Measurements from ENCODE around the gene ACAP3. TPM values are rescaled to one million over a fixed set of nuclear protein-coding genes. Genes with fewer than 3 reads are reported as not detected.

ACAP3 gene
- total RNA-seq, 1 experiment from 2014 or later, result 42.2 TPM

DNA sequence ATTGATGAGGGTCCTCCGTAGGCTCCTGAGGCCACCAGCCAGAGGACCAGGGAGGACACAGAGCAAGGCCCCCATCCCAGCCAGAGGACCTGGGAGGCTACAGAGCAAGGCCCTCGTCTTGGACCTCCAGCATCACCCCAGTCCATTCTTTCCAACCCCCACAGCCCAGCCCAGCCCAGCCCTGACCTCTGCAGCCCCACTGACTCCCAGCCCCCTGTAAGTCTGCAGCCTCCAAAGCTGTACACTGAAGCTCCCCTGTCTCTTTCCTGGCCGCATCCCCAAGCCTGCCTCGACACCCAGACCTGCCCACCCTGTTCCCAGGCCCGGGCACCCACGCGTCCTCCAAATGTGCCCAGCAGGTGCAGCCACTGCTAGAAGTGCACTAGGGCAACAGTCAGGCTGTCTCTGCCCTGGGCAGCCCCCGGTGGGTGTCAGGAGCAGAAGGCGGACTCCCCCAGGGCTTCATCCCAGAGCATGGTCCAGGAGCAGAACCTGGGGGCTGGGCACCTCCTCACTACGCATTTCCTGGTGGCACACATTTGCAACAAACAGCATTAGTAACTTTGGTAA is 39.4 kb upstream of the ACAP3 start:
- POLR2A ChIA-PET, result interaction anchor here (0.6 to 1.8 kb wide), 2 partner anchors 9 to 269 kb away, joined by 3 to 5 read pairs; no protein-coding TSS in a partner anchor
- TF ChIP-seq GABPB1 (CRISPR knock-in tag; IDR thresholded peaks at IDR 0.05), result no peak
- TF ChIP-seq, protein P1, sequence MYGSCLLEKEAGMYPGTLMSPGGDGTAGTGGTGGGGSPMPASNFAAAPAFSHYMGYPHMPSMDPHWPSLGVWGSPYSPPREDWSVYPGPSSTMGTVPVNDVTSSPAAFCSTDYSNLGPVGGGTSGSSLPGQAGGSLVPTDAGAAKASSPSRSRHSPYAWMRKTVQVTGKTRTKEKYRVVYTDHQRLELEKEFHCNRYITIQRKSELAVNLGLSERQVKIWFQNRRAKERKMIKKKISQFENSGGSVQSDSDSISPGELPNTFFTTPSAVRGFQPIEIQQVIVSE (CRISPR knock-in tag; IDR thresholded peaks at IDR 0.05; ENCODE audit: borderline replicate concordance), result no peak
- TF ChIP-seq, protein P2, sequence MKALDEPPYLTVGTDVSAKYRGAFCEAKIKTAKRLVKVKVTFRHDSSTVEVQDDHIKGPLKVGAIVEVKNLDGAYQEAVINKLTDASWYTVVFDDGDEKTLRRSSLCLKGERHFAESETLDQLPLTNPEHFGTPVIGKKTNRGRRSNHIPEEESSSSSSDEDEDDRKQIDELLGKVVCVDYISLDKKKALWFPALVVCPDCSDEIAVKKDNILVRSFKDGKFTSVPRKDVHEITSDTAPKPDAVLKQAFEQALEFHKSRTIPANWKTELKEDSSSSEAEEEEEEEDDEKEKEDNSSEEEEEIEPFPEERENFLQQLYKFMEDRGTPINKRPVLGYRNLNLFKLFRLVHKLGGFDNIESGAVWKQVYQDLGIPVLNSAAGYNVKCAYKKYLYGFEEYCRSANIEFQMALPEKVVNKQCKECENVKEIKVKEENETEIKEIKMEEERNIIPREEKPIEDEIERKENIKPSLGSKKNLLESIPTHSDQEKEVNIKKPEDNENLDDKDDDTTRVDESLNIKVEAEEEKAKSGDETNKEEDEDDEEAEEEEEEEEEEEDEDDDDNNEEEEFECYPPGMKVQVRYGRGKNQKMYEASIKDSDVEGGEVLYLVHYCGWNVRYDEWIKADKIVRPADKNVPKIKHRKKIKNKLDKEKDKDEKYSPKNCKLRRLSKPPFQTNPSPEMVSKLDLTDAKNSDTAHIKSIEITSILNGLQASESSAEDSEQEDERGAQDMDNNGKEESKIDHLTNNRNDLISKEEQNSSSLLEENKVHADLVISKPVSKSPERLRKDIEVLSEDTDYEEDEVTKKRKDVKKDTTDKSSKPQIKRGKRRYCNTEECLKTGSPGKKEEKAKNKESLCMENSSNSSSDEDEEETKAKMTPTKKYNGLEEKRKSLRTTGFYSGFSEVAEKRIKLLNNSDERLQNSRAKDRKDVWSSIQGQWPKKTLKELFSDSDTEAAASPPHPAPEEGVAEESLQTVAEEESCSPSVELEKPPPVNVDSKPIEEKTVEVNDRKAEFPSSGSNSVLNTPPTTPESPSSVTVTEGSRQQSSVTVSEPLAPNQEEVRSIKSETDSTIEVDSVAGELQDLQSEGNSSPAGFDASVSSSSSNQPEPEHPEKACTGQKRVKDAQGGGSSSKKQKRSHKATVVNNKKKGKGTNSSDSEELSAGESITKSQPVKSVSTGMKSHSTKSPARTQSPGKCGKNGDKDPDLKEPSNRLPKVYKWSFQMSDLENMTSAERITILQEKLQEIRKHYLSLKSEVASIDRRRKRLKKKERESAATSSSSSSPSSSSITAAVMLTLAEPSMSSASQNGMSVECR (CRISPR knock-in tag; IDR thresholded peaks at IDR 0.05; ENCODE audit: borderline replicate concordance), result no peak
- TF ChIP-seq NFATC4 (CRISPR knock-in tag; IDR thresholded peaks at IDR 0.05), result no peak
- TF ChIP-seq SMAD3 (CRISPR knock-in tag; IDR thresholded peaks at IDR 0.05; ENCODE audit: borderline replicate concordance), result no peak
- TF ChIP-seq ZNF232 (CRISPR knock-in tag; IDR thresholded peaks at IDR 0.05), result no peak
- TF ChIP-seq, protein P3, sequence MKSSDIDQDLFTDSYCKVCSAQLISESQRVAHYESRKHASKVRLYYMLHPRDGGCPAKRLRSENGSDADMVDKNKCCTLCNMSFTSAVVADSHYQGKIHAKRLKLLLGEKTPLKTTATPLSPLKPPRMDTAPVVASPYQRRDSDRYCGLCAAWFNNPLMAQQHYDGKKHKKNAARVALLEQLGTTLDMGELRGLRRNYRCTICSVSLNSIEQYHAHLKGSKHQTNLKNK (CRISPR knock-in tag; IDR thresholded peaks at IDR 0.05), result no peak
- no peak for TF ChIP-seq FOXP1 (CRISPR knock-in tag; IDR thresholded peaks at IDR 0.05; ENCODE audit: borderline replicate concordance)
- TF ChIP-seq, protein P4, sequence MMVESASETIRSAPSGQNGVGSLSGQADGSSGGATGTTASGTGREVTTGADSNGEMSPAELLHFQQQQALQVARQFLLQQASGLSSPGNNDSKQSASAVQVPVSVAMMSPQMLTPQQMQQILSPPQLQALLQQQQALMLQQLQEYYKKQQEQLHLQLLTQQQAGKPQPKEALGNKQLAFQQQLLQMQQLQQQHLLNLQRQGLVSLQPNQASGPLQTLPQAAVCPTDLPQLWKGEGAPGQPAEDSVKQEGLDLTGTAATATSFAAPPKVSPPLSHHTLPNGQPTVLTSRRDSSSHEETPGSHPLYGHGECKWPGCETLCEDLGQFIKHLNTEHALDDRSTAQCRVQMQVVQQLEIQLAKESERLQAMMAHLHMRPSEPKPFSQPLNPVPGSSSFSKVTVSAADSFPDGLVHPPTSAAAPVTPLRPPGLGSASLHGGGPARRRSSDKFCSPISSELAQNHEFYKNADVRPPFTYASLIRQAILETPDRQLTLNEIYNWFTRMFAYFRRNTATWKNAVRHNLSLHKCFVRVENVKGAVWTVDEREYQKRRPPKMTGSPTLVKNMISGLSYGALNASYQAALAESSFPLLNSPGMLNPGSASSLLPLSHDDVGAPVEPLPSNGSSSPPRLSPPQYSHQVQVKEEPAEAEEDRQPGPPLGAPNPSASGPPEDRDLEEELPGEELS (CRISPR knock-in tag; IDR thresholded peaks at IDR 0.05), result no peak
- no peak for TF ChIP-seq TP53 (CRISPR knock-in tag; IDR thresholded peaks at IDR 0.05)
- TF ChIP-seq TCF7 (CRISPR knock-in tag; IDR thresholded peaks at IDR 0.05; ENCODE audit: low read depth), result no peak
- TF ChIP-seq TEAD4 (CRISPR knock-in tag; IDR thresholded peaks at IDR 0.05), result no peak
- TF ChIP-seq ZNF317 (CRISPR knock-in tag; IDR thresholded peaks at IDR 0.05; ENCODE audit: borderline replicate concordance, low read depth), result no peak
- TF ChIP-seq, protein P5, sequence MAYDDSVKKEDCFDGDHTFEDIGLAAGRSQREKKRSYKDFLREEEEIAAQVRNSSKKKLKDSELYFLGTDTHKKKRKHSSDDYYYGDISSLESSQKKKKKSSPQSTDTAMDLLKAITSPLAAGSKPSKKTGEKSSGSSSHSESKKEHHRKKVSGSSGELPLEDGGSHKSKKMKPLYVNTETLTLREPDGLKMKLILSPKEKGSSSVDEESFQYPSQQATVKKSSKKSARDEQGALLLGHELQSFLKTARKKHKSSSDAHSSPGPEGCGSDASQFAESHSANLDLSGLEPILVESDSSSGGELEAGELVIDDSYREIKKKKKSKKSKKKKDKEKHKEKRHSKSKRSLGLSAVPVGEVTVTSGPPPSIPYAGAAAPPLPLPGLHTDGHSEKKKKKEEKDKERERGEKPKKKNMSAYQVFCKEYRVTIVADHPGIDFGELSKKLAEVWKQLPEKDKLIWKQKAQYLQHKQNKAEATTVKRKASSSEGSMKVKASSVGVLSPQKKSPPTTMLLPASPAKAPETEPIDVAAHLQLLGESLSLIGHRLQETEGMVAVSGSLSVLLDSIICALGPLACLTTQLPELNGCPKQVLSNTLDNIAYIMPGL (CRISPR knock-in tag; IDR thresholded peaks at IDR 0.05), result no peak
- no peak for TF ChIP-seq ELF4 (CRISPR knock-in tag; IDR thresholded peaks at IDR 0.05; ENCODE audit: low read depth)
- TF ChIP-seq SP1 (CRISPR knock-in tag; conservative IDR thresholded peaks at IDR 0.05), result no peak
- TF ChIP-seq CBFB (CRISPR knock-in tag; IDR thresholded peaks at IDR 0.05; ENCODE audit: low read depth), result no peak
- no peak for TF ChIP-seq ZNF423 (CRISPR knock-in tag; IDR thresholded peaks at IDR 0.05)
- TF ChIP-seq TEAD1 (CRISPR knock-in tag; IDR thresholded peaks at IDR 0.05), result no peak
- Mint-ChIP-seq H3K36me3 (no peaks in the 10 kb centered on the region), H3K4me1 (peaks cover 10% of the 10 kb centered on the region), H3K4me3 (peak overlapping the region; percentile 70), H3K27me3 (ENCODE audit: low read depth) (peaks cover under 1% of the 10 kb centered on the region; the same call in 1 of the 2 replicates), H3K27ac (no peak overlapping the region), H3K9me3 (no peaks in the 10 kb centered on the region)
- DNase-seq (ENCODE audit: low spot score) (no peak), ATAC-seq (no peak)
- CTCF ChIA-PET, result interaction anchor here (0.6 to 2.3 kb wide), 4 partner anchors 9 to 315 kb away, joined by 3 to 18 read pairs (median 8); no protein-coding TSS in a partner anchor

Measured in WTC11 (cell line).